GOT3 (cell line): ENCODE measurements around the gene DLL4.
"Not testable (repeated sequence)": the region's sequence is repeated elsewhere in the genome, so short reads cannot be mapped to it uniquely, and the experiment has no call there.

ENCODE experiments used
- DNase-seq: peaks from one replicate; lab custom pipeline; 2025; ENCODE audit warnings: mixed read lengths; lab: John Stamatoyannopoulos, UW

Gene DLL4

DNA sequence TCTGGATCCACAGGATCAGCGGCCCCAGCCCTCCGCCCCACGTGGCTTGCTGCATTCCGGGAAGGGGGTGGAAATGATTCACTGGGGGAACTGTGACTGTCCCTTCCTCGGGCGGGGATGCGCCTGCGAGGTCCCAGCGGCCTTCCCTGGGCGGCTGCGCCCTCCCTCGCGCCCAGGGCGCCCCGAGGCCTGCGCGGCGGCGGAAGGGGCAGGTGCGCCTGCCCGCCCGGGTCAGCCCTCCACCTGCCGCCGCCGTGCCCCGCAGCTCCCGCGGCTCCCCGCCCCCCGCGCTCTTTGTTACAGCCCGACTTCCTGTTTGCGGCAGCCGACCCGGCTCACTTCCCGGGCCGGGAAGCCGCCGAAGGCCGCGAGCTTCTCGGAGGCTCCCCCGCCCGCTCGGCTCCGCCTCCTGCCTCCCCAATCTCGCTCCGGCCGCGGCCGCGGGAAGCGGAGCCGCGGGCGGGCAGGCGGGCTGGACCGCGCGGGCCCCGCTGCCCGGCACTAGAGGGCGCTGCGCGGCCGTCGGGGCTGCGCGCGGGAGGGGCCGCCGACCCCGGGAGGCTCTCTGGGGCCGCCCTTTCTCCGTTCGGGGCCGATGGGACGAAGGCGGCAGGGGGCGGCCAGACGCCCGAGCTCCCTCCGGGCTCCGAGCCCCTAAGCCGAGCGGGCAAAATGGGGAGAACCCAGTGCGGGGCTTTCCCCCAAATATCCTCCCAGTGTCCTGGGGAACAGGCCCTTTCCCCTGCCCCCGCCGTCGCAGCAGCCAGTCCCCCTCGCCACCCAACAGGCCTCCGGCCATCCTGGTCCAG lies 12.6 kb downstream of the DLL4 start:
- no peak for DNase-seq

DNA sequence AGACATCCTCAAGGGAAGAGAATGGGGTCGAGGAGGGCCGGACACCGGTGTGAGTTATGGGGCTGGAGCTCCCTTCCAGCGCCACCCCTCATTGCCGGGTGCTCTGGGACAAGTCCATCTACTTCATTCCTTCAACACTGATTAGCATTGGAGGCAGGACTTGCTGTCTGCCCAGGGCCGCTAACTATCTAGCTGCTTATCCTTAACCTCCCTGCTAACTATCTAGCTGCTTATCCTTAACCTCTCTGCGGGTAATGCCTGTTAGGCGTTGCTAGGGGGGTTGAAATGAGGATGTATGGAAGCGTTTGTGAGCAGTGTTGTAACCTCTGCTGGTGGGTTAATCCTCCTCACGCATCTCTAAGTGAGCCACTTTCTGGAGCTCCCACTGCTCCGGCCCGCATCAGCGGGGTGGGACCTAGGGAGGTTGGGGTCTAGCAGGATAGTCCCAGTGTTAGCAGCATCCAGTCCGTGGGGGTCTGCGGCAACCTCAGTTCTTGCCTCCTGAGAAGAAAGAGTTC lies 13.3 kb downstream of the DLL4 start:
- no peak for DNase-seq

DNA sequence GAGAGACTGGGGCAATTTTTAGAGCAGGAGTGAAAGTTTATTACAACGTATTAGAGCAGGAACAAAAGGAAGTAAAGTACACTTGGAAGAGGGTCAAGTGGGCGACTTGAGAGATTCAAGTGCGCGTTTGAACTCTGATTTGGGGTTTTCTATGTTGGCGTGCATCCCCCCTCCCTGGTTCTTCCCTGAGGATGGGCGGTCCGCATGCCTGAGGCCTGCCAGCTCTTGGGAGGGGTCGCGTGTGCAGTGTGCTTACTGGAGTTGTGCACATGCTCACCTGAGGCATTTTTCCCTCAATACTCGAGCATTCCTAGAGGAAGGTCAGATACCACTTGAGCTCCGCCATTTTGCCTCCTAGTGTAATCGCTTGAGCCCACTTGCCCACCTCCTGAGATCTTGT lies 13.7 kb downstream of the DLL4 start:
- DNase-seq: no peak

DNA sequence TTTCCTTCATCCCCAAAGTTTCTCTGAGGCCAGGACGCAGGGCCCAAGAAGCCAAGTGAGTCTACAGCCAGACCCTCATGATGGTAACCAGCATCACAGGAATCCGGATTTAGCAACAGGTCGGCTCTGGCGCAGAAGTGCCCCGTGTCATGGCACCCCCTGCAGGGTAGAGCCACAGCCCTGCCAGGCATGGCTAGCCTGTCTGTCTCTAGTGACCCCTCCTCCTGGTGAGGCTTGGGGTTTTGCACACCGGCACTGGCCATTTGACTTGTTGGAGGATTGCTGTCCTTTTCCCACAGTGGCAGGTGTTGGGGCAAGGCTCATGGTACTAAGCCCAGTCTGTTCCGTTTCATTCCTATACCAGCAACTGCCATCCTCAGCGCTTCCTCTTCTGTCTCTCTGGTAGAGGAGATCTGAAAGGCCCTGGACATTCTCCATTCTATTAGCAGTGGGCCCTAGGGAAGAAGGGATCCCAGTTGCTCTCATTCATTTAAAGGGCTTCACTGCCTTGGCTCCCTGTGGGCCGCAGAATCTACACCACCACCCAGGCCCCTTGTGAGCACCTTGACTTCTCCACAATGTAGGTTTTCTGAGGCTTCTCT lies 14.7 kb downstream of the DLL4 start:
- no peak for DNase-seq

DNA sequence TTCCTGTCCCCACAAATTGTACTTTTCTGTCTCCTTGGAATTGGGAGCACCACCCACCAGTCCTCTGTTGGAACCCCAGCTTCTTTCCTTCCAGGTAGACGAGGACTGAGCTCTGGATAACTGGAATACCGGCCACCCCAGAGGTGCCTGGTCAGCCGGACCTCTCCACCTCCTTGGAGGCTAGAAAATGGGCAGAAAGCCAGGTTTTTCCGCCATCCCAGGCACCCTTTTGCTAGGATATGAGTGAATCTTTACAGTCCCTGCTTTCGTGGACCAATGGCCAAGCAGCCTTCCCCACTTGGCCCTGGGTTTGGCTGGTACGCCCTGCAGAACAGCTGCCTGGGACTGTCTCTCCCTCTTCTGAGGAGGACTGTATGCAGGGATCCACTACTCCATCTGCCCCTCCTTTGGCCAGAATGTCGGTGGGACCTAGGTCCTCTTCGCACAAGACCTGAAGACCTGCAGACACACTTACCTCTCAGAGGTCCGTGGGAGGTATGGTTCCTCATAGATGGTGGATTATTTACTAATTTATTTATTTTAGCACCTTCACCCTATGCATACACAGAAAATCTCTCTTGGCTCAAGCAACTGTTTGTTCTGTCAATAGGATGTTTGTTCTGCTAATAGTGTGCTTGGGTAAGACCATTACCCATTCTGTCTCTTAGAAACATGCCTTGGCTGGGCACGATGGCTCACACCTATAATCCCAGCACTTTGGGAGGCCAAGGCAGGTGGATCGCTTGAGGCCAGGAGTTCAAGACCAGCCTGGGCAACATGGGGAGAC lies 15.6 kb downstream of the DLL4 start:
- no peak for DNase-seq

DNA sequence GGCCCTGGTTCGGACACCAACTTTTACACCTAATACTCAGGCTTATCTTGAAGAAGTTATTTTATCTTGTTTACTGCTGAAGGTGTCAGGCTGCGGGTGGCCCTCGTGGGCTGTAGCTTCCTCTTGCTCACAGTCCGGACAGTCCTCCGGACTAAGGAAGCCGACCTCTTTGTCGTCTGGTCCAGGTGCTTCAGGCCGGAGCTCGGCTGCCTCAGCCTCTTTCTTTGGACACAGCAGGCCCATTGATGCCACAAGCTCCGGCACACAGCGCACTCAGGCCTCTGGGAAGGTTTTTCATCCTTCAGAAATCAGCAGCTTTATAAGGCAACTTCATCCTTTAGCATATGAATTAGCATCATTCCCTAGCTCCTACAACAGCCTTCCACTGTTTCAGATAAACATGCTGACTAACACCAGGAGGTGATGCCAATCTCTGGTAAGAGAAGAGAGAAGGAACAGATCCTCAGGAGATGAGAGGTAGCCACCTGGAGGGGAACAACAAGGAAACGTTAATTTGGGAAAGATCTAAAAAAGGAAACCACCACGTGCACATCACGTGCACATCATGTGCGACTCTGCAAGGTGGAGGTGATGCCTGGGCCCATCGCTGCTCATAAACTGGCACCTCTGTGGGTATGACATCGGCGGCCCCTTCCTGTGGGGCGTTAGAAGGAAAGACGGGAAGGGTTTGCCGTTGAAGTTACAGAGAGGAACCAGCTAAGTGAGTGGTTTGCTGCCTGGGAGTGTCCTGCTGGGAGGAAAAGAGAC lies 19.8 kb downstream of the DLL4 start:
- DNase-seq: no peak

DNA sequence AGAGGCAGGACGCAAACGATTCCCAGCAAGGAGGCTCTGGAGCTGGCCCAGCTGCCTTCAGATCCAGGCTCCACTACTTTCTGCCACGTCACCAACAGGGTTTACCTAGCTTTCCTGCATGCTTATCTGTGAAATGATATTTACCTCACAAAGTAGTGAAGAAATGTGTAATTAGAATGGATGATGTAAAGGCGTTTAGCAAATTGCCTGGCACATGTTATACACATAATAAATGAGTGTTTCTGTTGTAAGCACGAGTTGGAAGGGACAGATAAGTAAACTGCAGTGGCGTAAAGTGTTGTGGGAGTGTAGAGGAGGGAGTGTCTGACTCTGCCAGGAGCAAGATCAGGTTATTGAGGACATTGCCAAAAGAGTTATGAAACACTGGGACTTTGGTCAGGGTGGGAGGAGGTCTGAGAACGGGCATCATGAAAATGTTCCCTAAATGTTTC lies 20.6 kb downstream of the DLL4 start:
- DNase-seq: no peak

DNA sequence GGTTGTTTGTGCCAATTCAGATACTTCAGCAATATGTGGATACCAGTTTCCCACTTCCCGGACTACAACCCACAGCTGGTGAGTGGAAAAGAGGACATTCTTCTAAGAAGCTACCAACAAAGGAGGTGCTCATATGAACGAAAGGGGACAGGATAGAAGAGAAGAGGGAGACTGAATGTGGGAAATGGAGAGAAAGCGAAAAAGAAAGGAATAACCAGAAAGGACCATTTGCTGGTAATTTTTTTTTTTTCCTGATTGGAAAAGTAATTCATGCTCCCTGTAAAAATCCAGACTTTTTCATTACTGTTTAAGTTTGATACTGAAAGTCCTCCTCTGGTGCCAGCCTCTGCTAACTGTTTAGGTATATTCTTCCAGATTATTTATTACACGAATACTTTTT lies 22.6 kb downstream of the DLL4 start:
- DNase-seq: no peak

DNA sequence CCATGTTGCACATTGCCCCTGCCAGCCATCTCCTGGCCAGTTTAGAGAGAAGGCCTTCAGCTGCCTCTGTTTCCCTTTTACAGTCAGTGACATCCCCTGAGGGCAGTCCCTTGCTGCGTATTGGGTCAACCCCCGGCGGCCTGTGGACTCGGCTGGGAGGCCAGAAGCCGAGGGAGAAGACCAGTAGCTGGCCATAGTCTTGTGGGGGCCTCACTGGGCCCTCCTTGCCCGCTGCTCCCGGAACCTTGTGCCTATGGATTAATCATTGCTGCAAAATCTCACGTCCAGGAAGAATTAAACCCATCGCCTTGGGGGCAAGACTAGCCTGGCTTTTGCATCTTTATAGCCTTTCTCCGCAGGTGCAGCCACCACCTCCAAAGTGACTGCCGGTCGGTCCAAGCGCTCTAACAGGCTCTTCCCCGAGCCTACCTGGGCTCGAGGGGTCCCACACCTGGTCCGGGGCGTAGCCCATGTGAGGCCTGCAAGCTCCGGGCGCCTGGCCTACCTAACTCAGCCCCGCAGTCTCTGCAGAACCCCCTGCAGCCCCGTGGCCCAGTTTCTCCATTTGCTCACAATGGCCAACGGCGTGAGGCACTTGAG lies 23.3 kb downstream of the DLL4 start:
- no peak for DNase-seq

DNA sequence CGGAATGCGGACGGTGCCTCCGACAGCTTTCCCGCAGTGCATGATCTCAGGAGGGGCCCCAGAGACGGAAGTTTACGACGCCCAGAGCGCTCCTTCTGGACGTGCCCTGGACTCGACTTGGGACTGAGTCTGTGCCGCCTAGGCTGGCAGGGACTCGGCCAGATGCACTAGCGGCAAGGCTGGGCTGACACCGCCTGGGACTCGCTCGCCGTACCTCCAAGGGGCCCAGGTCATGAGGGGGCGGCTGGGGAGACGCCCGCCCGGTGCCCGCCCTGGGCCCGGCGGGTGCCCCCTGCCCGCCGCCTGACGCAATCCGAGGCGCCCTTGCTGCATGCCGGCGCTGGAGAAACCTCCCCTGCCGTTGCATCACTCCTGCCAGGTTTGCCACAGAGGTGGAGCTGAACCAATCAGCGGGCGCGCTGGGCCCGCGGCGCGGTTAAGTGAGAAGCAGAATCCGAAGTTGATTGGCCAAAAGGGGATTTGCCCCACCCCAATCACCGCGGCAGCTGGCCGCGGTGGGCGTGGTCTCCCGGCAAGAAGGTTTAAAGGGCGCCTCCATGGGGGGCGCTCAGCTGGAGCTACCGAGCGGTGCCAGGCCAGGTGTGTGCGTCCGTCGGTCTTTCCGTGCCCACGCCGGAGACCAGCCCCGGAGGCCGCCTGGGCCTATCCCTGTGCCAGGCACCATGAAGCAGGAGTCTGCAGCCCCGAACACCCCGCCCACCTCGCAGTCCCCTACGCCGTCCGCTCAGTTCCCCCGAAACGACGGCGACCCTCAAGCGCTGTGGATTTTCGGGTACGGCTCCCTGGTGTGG lies 24.0 kb downstream of the DLL4 start, which contains the start of gene CHAC1:
TSS of gene CHAC1 (plus strand) at position 571 of the 812 bp plus-strand sequence. CDS start at position 684, 113 bp downstream.
- DNase-seq: peak; percentile 66

DNA sequence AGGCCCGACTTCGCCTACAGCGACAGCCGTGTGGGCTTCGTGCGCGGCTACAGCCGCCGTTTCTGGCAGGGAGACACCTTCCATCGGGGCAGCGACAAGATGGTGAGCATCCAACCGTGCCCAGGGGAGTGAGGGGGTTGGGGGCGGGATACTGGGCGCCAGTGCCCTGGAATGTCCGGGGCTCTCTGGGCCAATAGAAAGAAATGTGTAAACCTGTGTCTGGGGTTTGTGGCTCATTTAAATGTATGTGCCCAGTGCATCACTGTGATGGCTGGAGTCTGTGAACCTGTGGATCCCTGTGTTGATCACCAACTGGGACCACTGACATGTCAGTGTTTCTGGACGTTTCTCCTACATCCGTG lies 24.6 kb downstream of the DLL4 start:
- DNase-seq: no peak

DNA sequence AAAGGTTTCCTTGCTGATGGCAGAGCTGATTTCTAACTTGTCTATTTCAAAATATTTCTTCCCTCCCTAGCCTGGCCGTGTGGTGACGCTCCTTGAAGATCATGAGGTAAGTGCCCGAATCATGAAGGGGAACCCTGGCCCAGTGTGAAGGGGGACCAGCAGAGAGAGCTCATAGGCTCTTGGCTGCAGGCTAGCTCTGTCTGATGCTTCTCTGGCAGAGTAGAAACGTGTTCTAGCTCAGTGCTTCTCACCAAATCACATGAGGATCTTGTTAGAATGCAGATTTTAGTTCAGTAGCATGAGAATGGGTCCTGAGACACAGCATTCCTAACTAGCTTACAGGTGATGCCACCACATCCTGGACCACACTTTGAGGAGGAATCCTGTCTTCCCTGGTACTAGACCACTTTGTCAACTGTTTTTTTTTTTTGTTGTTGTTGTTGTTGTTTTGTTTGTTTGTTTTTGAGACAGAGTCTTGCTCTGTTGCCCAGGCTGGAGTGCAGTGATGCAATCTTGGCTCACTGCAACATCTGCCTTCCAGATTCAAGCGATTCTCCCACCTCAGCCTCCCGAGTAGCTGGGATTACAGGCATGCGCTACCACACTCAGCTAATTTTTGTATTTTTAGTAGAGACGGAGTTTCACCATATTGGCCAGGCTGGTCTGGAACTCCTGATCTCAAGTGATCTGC lies 25.2 kb downstream of the DLL4 start:
- DNase-seq: not testable (repeated sequence)

DNA sequence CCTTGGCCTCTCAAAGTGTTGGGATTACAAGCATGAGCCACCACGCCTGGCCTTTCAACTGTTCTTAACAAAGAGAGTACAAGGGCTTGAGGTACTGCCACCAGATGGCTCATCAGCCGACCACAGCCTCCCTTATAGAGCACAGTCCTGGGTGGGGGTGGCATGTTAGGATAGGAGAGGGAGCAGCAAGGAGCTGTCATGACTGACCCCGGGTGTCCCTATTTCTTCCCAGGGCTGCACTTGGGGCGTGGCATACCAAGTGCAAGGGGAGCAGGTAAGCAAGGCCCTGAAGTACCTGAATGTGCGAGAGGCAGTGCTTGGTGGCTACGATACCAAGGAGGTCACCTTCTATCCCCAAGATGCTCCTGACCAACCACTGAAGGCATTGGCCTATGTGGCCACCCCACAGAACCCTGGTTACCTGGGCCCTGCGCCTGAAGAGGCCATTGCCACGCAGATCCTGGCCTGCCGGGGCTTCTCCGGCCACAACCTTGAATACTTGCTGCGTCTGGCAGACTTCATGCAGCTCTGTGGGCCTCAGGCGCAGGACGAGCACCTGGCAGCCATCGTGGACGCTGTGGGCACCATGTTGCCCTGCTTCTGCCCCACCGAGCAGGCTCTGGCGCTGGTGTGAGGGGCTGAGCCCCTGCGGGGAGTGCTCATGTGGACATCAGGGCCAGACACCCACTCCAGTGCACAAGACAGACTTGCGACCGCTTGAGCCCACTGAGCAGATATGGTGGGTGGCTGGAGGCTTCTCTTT lies 26.2 kb downstream of the DLL4 start:
- DNase-seq: no peak

DNA sequence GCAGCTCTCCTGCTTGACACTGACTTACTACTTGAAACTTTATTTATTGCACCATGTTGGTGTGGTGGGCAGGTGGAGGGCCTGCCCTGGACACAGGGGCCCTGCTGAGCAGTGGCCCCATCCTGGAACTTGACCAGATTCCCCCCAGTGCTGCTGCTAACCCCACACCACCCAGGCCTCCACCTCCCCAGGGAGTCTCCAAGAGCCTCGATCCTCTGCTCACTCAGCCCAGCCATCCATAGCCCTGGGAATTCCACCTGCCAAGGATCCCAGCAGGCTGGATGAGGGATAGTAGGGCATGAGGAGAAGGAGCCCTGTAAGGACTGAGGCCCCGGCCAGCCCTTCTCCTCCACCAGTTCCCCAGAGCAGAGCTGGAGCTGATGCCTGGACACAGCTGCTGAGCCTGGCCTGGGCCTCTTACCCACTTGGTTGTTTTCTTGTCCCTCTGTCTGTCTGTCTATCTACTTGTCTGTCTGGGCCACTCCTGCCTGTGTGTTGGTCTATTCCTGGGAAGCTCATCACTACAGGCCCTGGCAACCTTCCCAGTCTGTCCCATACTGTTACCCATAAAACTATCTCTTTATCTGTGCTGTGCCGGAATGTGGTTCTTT lies 26.9 kb downstream of the DLL4 start:
- DNase-seq: no peak

DNA sequence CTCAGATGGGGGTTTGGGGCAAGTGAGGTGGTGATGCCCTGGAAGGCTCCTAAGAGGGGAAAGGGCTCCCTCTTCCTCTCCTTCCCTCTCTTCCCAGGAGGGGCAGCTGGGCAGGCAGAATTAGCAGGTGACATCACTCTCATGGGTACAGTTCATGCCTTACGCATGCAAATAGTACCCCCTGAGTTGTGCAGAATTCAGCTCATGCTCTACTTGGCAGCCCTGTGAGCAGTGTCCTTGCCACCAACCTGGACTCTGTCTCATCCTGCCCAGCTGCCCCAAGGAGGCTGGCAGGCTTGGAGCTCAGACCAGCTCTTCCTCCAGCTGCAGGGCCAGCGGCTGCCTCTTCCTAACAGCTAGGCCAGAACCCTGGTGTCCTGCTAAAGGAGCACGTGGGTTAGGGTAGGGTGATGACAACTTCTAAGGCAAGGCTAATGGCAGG lies 27.4 kb downstream of the DLL4 start:
- DNase-seq: no peak

DNA sequence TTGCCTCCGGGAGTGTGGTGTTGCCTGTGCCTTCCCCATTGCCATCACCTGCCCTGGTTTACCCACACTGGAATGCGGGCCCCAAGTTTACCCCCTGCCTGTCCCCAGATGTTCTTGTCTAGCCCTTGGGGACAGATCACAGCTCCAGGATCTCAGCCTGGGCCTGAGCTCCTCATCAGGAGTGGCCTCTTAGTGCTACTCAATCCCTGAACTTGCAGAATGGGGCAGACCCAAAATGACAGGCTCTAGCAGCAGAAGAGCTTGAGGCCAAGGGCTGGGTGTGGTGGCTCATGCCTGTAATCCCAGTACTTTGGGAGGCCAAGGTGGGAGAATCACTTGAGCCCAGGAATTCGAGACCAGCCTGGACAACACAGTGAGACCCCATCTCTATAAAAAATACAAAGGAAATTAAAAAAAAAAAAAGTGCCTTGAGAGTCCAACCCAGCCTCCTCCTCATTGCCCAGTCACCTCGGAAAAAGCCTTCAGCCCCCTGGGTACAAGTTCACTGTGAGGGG lies 28.0 kb downstream of the DLL4 start:
- no peak for DNase-seq

DNA sequence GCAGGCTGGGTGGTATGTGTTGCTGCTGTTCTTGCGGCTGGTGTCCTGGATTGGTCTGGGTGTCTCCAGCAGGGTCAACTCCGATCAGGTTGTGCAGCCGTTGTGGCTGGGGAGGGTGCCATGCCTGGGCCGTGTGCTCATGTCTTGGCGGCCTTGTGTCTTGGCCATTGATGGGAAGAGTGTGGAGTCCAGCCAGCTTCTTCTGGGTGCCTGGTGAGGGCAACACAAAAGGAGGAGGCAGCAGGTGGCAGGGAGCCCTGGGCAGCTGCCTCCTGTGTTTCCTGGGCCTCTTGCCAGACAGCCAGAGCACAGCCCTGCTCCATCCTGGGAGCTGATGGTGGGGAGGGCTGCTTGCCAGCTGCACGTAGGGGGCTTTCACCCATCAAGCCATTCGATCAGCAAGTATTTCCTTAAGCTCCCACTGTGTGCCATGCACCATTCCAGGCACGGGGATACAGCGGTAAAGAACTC lies 28.5 kb downstream of the DLL4 start:
- no peak for DNase-seq

DNA sequence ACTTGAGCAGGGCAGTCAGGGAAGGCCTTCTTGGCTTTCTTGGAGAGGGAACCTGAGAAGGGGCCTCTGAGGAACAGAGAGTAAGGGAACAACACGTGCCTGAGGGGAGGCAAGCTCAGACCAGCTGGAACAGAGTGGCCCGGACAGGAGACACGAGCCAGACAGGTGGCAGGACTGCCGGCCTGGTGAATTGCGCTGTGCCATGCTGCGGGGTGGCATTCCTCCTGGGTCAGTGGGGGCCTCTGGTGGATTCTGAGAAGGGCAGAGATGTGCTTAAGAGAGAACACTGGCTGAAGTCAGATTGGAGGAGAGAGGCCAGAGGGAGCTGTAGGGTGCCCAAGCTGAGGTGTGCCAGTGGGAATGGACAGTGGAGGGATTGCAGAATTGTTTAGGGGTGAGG lies 29.0 kb downstream of the DLL4 start:
- DNase-seq: no peak
